Esophagus squamous epithelium (tissue), 5 donors: ENCODE results near the gene RSPH9. TPM values are rescaled to one million over a fixed set of nuclear protein-coding genes. Genes with fewer than 3 reads are reported as not detected.

ENCODE experiments used
- DNase-seq: peaks from one replicate; lab custom pipeline; 2025; lab: John Stamatoyannopoulos, UW
- H3K27ac ChIP-seq, 4 donors: fragments of 200-600 bp; sonication (generic); one replicate each; pipeline ENCODE4 v1.5.1; 2016 to 2019; ENCODE audit warnings: mild to moderate bottlenecking in 1 of 4
- H3K27me3 ChIP-seq, 4 donors: fragments of 200-600 bp; sonication (generic); 1 replicate in 3 of 4; 2 replicates in 1 of 4; pipeline versions ENCODE4 v1.5.1 to v1.6.0; 2017 to 2021; ENCODE audit warnings: antibody characterized with exemption in 1 of 4
- H3K36me3 ChIP-seq, 3 donors: fragments of 200-600 bp; sonication (generic); one replicate each; pipeline ENCODE4 v1.5.1; 2016 to 2019
- H3K4me1 ChIP-seq, 3 donors: fragments of 200-600 bp; sonication (generic); one replicate each; pipeline ENCODE4 v1.5.1; 2017 to 2019
- H3K4me3 ChIP-seq, 4 donors: fragments of 200-600 bp; sonication (generic); 1 replicate in 3 of 4; 2 replicates in 1 of 4; pipeline ENCODE4 v1.5.1; 2016 to 2019; ENCODE audit warnings: mild to moderate bottlenecking in 2 of 4, moderate library complexity in 1 of 4
- H3K9me3 ChIP-seq, 3 donors: fragments of 200-600 bp; sonication (generic); one replicate each; pipeline ENCODE4 v1.5.1; 2016 to 2019
- POLR2A ChIP-seq, 4 donors: fragments of 450-650 bp; IDR thresholded peaks; one replicate each; pipeline ENCODE4 v1.6.1; 2017; ENCODE audit warnings: antibody characterized with exemption in 4 of 4, mild to moderate bottlenecking in 4 of 4, moderate library complexity in 3 of 4
- WGBS, 2 donors: methylation state at CpG; one replicate each; pipeline ENCODE4 v1.1.5; 2018; 5-methylcytosine and 5-hydroxymethylcytosine counted together
- intact Hi-C: fragments of 100-400 bp; cut with DNase I; formaldehyde crosslinking; loops from one replicate; pipeline ENCODE4 v1.15.0; 2022
- total RNA-seq, 4 donors: library from RNA; depleted of rRNA; stranded (reverse); fragments of >200 nt; gene quantifications; one replicate each; pipeline ENCODE4 v1.1.0, GENCODE V29; 2016
- TF ChIP-seq, protein P1 (sequence below), 6 experiments: fragments of 450-650 bp in 4 of 6; fragments of 200-600 bp in 2 of 6; sonication (generic) in 2 of 6; IDR thresholded peaks; one replicate each; pipeline ENCODE4 v1.5.1; 2016 to 2019; ENCODE audit warnings: antibody characterized with exemption in 6 of 6, mild to moderate bottlenecking in 4 of 6, moderate library complexity in 4 of 6
- donor health status: DM: yes; HTN: yes; CAD: no.

RSPH9 gene
- total RNA-seq, 4 donors from 2014 or later: 0.15 to 0.38 TPM; not detected in 2

GRCh38 chr6:43720999-43721398 lies 76.2 kb downstream of the RSPH9 start:
- H3K36me3 ChIP-seq: no peaks in the 10 kb centered on the region
- no peak for DNase-seq
- peaks cover 0 to 5% (median 0%) of the 10 kb centered on the region in 4 donors for H3K27me3 ChIP-seq
- no peak overlapping the region for H3K4me3 ChIP-seq
- TF ChIP-seq POLR2A (IDR thresholded peaks at IDR 0.05): no peak
- TF ChIP-seq, protein P1, sequence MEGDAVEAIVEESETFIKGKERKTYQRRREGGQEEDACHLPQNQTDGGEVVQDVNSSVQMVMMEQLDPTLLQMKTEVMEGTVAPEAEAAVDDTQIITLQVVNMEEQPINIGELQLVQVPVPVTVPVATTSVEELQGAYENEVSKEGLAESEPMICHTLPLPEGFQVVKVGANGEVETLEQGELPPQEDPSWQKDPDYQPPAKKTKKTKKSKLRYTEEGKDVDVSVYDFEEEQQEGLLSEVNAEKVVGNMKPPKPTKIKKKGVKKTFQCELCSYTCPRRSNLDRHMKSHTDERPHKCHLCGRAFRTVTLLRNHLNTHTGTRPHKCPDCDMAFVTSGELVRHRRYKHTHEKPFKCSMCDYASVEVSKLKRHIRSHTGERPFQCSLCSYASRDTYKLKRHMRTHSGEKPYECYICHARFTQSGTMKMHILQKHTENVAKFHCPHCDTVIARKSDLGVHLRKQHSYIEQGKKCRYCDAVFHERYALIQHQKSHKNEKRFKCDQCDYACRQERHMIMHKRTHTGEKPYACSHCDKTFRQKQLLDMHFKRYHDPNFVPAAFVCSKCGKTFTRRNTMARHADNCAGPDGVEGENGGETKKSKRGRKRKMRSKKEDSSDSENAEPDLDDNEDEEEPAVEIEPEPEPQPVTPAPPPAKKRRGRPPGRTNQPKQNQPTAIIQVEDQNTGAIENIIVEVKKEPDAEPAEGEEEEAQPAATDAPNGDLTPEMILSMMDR (IDR thresholded peaks at IDR 0.05): no peak
- intact Hi-C loops: no loop called here
- no peaks in the 10 kb centered on the region for H3K9me3 ChIP-seq
- no peak overlapping the region for H3K27ac ChIP-seq
- WGBS, 2 donors: 85 to 90% methylated on average over 4 of the region's 4 CpGs
- H3K4me1 ChIP-seq: peaks cover 13 to 43% (median 26%) of the 10 kb centered on the region in 3 donors

Other genes with a start within 250 kb of the RSPH9 start
- 10 to 100 TPM; 10.8 to 23.9 (median 19.3) TPM for gene ABCC10, start 217.5 kb upstream of the RSPH9 start, total RNA-seq
- 10 to 100 TPM in 2 of 4 donors, 1 to 10 TPM in 2; 8.3 to 24.8 (median 12.6) TPM for gene DLK2, start 189.5 kb upstream of the RSPH9 start, total RNA-seq
- 10 to 100 TPM in 3 of 4 donors, 1 to 10 TPM in 1; 9.5 to 20.2 (median 10.9) TPM for gene TJAP1, start 167.5 kb upstream of the RSPH9 start, total RNA-seq
- gene LRRC73, start 134.7 kb upstream of the RSPH9 start, total RNA-seq: under 1 TPM in 3 of 4 donors, not detected in 1; 0.38 to 0.83 (median 0.64) TPM
- gene YIPF3, start 128.1 kb upstream of the RSPH9 start, total RNA-seq: 10 to 100 TPM; 50.5 to 73.5 (median 71.8) TPM
- 10 to 100 TPM; 14.7 to 34.3 (median 25.9) TPM for gene POLR1C, start 127.9 kb upstream of the RSPH9 start, total RNA-seq
- gene XPO5, start 69.0 kb upstream of the RSPH9 start, total RNA-seq: 10 to 100 TPM; 17.6 to 34.9 (median 26.5) TPM
- 10 to 100 TPM in 3 of 4 donors, 1 to 10 TPM in 1; 5.3 to 14.8 (median 12.4) TPM for gene POLH, start 68.9 kb upstream of the RSPH9 start, total RNA-seq
- 10 to 100 TPM; 24.3 to 52.4 (median 48.6) TPM for gene GTPBP2, start 15.8 kb upstream of the RSPH9 start, total RNA-seq
- 10 to 100 TPM; 14.4 to 31.9 (median 22.7) TPM for gene MAD2L1BP, start 9.2 kb upstream of the RSPH9 start, total RNA-seq
- gene MRPS18A, start 42.8 kb downstream of the RSPH9 start, total RNA-seq: 10 to 100 TPM; 43.7 to 57.4 (median 51.4) TPM
- 100 to 1,000 TPM in 2 of 4 donors, 10 to 100 TPM in 2; 28.0 to 107 (median 80.8) TPM for gene VEGFA, start 125.2 kb downstream of the RSPH9 start, total RNA-seq